Vagina (tissue), 2 donors: ENCODE measurements around the gene RYR3.
"Not testable (repeated sequence)": the region's sequence is repeated elsewhere in the genome, so short reads cannot be mapped to it uniquely, and the experiment has no call there.

Source experiments
- POLR2A ChIP-seq, 2 donors: fragments of 450-650 bp; IDR thresholded peaks; one replicate each; pipeline ENCODE4 v1.6.1; 2017; ENCODE audit warnings: antibody characterized with exemption in 2 of 2, mild to moderate bottlenecking in 2 of 2, moderate library complexity in 2 of 2
- POLR2AphosphoS5 ChIP-seq, 2 donors: sonication (generic); formaldehyde crosslinking; IDR thresholded peaks; one replicate each; pipeline ENCODE4 v1.9.0; 2017; ENCODE audit warnings: antibody characterized with exemption in 2 of 2, mild to moderate bottlenecking in 2 of 2, low read depth in 1 of 2; ENCODE audit not compliant: insufficient read depth in 1 of 2
- TF ChIP-seq, protein P1 (sequence below), 3 experiments: fragments of 450-650 bp in 2 of 3; fragments of 200-600 bp in 1 of 3; sonication (generic) in 1 of 3; IDR thresholded peaks; one replicate each; pipeline ENCODE4 v1.5.1; 2017 to 2019; ENCODE audit warnings: antibody characterized with exemption in 3 of 3, mild to moderate bottlenecking in 2 of 3, moderate library complexity in 2 of 3

GRCh38 chr15:33577911-33578310, 267.1 kb downstream of the RYR3 start:
- TF ChIP-seq, protein P1, sequence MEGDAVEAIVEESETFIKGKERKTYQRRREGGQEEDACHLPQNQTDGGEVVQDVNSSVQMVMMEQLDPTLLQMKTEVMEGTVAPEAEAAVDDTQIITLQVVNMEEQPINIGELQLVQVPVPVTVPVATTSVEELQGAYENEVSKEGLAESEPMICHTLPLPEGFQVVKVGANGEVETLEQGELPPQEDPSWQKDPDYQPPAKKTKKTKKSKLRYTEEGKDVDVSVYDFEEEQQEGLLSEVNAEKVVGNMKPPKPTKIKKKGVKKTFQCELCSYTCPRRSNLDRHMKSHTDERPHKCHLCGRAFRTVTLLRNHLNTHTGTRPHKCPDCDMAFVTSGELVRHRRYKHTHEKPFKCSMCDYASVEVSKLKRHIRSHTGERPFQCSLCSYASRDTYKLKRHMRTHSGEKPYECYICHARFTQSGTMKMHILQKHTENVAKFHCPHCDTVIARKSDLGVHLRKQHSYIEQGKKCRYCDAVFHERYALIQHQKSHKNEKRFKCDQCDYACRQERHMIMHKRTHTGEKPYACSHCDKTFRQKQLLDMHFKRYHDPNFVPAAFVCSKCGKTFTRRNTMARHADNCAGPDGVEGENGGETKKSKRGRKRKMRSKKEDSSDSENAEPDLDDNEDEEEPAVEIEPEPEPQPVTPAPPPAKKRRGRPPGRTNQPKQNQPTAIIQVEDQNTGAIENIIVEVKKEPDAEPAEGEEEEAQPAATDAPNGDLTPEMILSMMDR (IDR thresholded peaks at IDR 0.05): not testable (repeated sequence)
- not testable (repeated sequence) for TF ChIP-seq POLR2A (IDR thresholded peaks at IDR 0.05); POLR2AphosphoS5 (IDR thresholded peaks at IDR 0.05; ENCODE audit: insufficient read depth in 1 of 2, low read depth in 1 of 2)
